H1 (cell line): ENCODE results near the gene NSFL1C. TPM values are rescaled to one million over a fixed set of nuclear protein-coding genes. Genes with fewer than 3 reads are reported as not detected.

Source experiments
- CTCF ChIA-PET: fragments of 300-600 bp; sonication (Branson Sonifier 250); formaldehyde crosslinking; loops from one replicate; lab custom pipeline; 2021; ENCODE audit not compliant: partially characterized antibody; lab: Charles Lee
- POLR2A ChIA-PET: fragments of 300-600 bp; sonication (Branson Sonifier 250); formaldehyde crosslinking; loops from one replicate; lab custom pipeline; 2021; ENCODE audit warnings: inconsistent platforms; ENCODE audit not compliant: partially characterized antibody; lab: Charles Lee
- DNase-seq, 2 experiments: peaks; one replicate each; pipeline versions ENCODE4 v3.0.0 to v3.0.0-alpha.2; 2010 to 2022; ENCODE audit warnings: low spot score in 2 of 2, low read depth in 1 of 2, mixed read lengths in 1 of 2
- FAIRE-seq: peaks from 2 replicates; lab custom pipeline; 2011; peaks lifted over from hg19 to GRCh38; lab: Jason Lieb, UNC
- H2AFZ ChIP-seq: 2 replicates; pipeline ENCODE4 v1.8.1; 2012; ENCODE audit warnings: low read length, inconsistent platforms
- H2AK5ac ChIP-seq: 2 replicates; pipeline ENCODE4 v1.6.1; 2013; ENCODE audit warnings: low read depth, low read length
- H2BK120ac ChIP-seq: replicated peaks from 2 replicates; pipeline ENCODE3; 2013; ENCODE audit warnings: low read depth, low read length, inconsistent platforms
- H2BK12ac ChIP-seq: 2 replicates; pipeline ENCODE4 v1.6.1; 2013; ENCODE audit warnings: low read depth, low read length
- H2BK15ac ChIP-seq: 2 replicates; pipeline ENCODE4 v1.6.1; 2013; ENCODE audit warnings: low read length
- H2BK20ac ChIP-seq: 2 replicates; pipeline ENCODE4 v1.6.1; 2013; ENCODE audit warnings: low read length
- H2BK5ac ChIP-seq: 2 replicates; pipeline ENCODE4 v1.6.1; 2013; ENCODE audit warnings: low read depth, low read length
- H3K14ac ChIP-seq: 2 replicates; pipeline ENCODE4 v1.6.1; 2013; ENCODE audit warnings: inconsistent platforms; ENCODE audit not compliant: insufficient read length
- H3K18ac ChIP-seq: 2 replicates; pipeline ENCODE4 v1.6.1; 2013; ENCODE audit warnings: low read length; ENCODE audit errors: extremely low read depth
- H3K23ac ChIP-seq: 2 replicates; pipeline ENCODE4 v1.6.1; 2013; ENCODE audit warnings: inconsistent platforms; ENCODE audit not compliant: insufficient read length
- H3K23me2 ChIP-seq: 2 replicates; pipeline ENCODE4 v1.6.1; 2013; ENCODE audit warnings: low read depth, low read length
- H3K27ac ChIP-seq: 2 replicates; pipeline ENCODE4 v1.6.1; 2011; ENCODE audit warnings: low read depth, low read length, inconsistent platforms
- H3K27me3 ChIP-seq, 4 experiments: replicated peaks in 1 of 4; 1 replicate in 1 of 4; 2 replicates in 3 of 4; pipeline versions ENCODE4 v1.6.1 to v1.8.1; 2011 to 2013; ENCODE audit warnings: low read length in 3 of 4, mild to moderate bottlenecking in 3 of 4, inconsistent platforms in 2 of 4, mixed read lengths in 2 of 4, moderate library complexity in 1 of 4; ENCODE audit not compliant: control insufficient read depth in 3 of 4, insufficient read depth in 3 of 4; ENCODE audit errors: extremely low read depth in 1 of 4
- H3K36me3 ChIP-seq, 4 experiments: 2 replicates each; pipeline versions ENCODE4 v1.6.1 to v1.8.1; 2011 to 2013; ENCODE audit warnings: mild to moderate bottlenecking in 4 of 4, low read length in 3 of 4, moderate library complexity in 2 of 4, control low read depth in 1 of 4, inconsistent platforms in 1 of 4; ENCODE audit not compliant: insufficient read depth in 4 of 4, control insufficient read depth in 2 of 4
- H3K4ac ChIP-seq: replicated peaks from 2 replicates; pipeline ENCODE3; 2013; ENCODE audit warnings: low read length, low read depth, mixed read lengths, inconsistent platforms; ENCODE audit not compliant: insufficient read length
- H3K4me1 ChIP-seq, 4 experiments: replicated peaks in 1 of 4; 1 replicate in 1 of 4; 2 replicates in 3 of 4; pipeline versions ENCODE4 v1.6.1 to v1.8.1; 2011 to 2013; ENCODE audit warnings: low read length in 3 of 4, inconsistent platforms in 2 of 4, mixed read lengths in 1 of 4; ENCODE audit not compliant: insufficient read depth in 4 of 4, control insufficient read depth in 3 of 4
- H3K4me2 ChIP-seq, 2 experiments: 2 replicates each; pipeline versions ENCODE4 v1.6.1 to v1.8.1; 2011 to 2013; ENCODE audit warnings: low read depth in 2 of 2, low read length in 2 of 2, control low read depth in 1 of 2, inconsistent platforms in 1 of 2, mild to moderate bottlenecking in 1 of 2; ENCODE audit not compliant: insufficient read depth in 1 of 2
- H3K4me3 ChIP-seq, 4 experiments: fragments of 200-600, 300-600 bp in 1 of 4; sonication (generic), shearing (Covaris generic), sonication (Bioruptor Twin) in 1 of 4; 2 replicates each; pipeline versions ENCODE4 v1.5.1 to v1.8.1; 2011 to 2016; ENCODE audit warnings: low read length in 4 of 4, low read depth in 3 of 4, control low read depth in 2 of 4, inconsistent platforms in 2 of 4, mild to moderate bottlenecking in 2 of 4, mixed read lengths in 1 of 4, moderate library complexity in 1 of 4; ENCODE audit not compliant: insufficient read depth in 2 of 4; ENCODE audit errors: extremely low read depth in 1 of 4
- H3K56ac ChIP-seq: replicated peaks from 2 replicates; pipeline ENCODE3; 2013; ENCODE audit warnings: low read depth, mild to moderate bottlenecking, mixed read lengths, low read length, inconsistent platforms; ENCODE audit not compliant: insufficient read length
- H3K79me1 ChIP-seq: 2 replicates; pipeline ENCODE4 v1.6.1; 2013; ENCODE audit warnings: low read depth, low read length, control low read depth
- H3K79me2 ChIP-seq, 2 experiments: 2 replicates each; pipeline versions ENCODE4 v1.6.1 to v1.8.1; 2012 to 2013; ENCODE audit warnings: low read length in 2 of 2, mild to moderate bottlenecking in 2 of 2, inconsistent platforms in 1 of 2; ENCODE audit not compliant: insufficient read depth in 2 of 2, control insufficient read depth in 1 of 2
- H3K9ac ChIP-seq, 4 experiments: replicated peaks in 1 of 4; 1 replicate in 1 of 4; 2 replicates in 3 of 4; pipeline versions ENCODE4 v1.6.1 to v1.8.1; 2011 to 2013; ENCODE audit warnings: low read depth in 3 of 4, low read length in 3 of 4, control low read depth in 2 of 4, mild to moderate bottlenecking in 2 of 4, moderate library complexity in 2 of 4, inconsistent platforms in 1 of 4; ENCODE audit errors: extremely low read depth in 1 of 4
- H3K9me3 ChIP-seq, 2 experiments: 2 replicates each; pipeline versions ENCODE4 v1.6.1 to v1.8.1; 2012 to 2013; ENCODE audit warnings: mild to moderate bottlenecking in 2 of 2, moderate library complexity in 2 of 2, control low read depth in 1 of 2, inconsistent platforms in 1 of 2, low read depth in 1 of 2, low read length in 1 of 2, mixed read lengths in 1 of 2; ENCODE audit not compliant: insufficient read depth in 2 of 2
- H4K20me1 ChIP-seq, 2 experiments: replicated peaks in 1 of 2; 2 replicates each; pipeline versions ENCODE3 to v1.8.1; 2011 to 2013; ENCODE audit warnings: inconsistent platforms in 2 of 2, low read length in 2 of 2, mild to moderate bottlenecking in 1 of 2; ENCODE audit not compliant: insufficient read depth in 2 of 2, control insufficient read depth in 1 of 2
- H4K5ac ChIP-seq: 2 replicates; pipeline ENCODE4 v1.6.1; 2013; ENCODE audit warnings: low read length, low read depth, mixed read lengths, inconsistent platforms; ENCODE audit not compliant: insufficient read length
- H4K8ac ChIP-seq: 2 replicates; pipeline ENCODE4 v1.8.0; 2013; ENCODE audit warnings: mild to moderate bottlenecking, moderate library complexity, low read length, inconsistent platforms; ENCODE audit not compliant: insufficient read depth; ENCODE audit errors: extremely low read depth
- H4K91ac ChIP-seq: replicated peaks from 2 replicates; pipeline ENCODE3; 2013; ENCODE audit warnings: low read length, mixed read lengths, inconsistent platforms; ENCODE audit not compliant: insufficient read length
- BCL11A ChIP-seq, 2 experiments: IDR thresholded peaks; one replicate each; pipeline ENCODE4 v1.6.1; 2011; ENCODE audit warnings: low read depth in 2 of 2, low read length in 2 of 2, mild to moderate bottlenecking in 2 of 2
- CBX5 ChIP-seq: fragments of 300-800, 300-1000 bp; sonication (generic); IDR thresholded peaks from 2 replicates; pipeline ENCODE4 v1.7.1; 2016; ENCODE audit warnings: antibody characterized with exemption, low read length, low read depth
- CHD1 ChIP-seq: IDR thresholded peaks from 2 replicates; pipeline ENCODE4 v1.6.1; 2012; ENCODE audit warnings: low read depth, low read length, improper control_type of control experiment
- CREB1 ChIP-seq: IDR thresholded peaks from 2 replicates; pipeline ENCODE4 v1.6.1; 2012; ENCODE audit warnings: inconsistent platforms
- EP300 ChIP-seq, 2 experiments: IDR thresholded peaks; 1 replicate in 1 of 2; 2 replicates in 1 of 2; pipeline ENCODE4 v1.6.1; 2011 to 2012; ENCODE audit warnings: low read depth in 2 of 2, low read length in 2 of 2, mild to moderate bottlenecking in 2 of 2, borderline replicate concordance in 1 of 2, inconsistent platforms in 1 of 2, moderate library complexity in 1 of 2
- FOSL1 ChIP-seq: IDR thresholded peaks from 2 replicates; pipeline ENCODE4 v1.6.1; 2011; ENCODE audit warnings: mild to moderate bottlenecking, low read depth, low read length, moderate library complexity; ENCODE audit not compliant: insufficient read depth
- HDAC6 ChIP-seq: IDR thresholded peaks from one replicate; pipeline ENCODE4 v1.7.1; 2012; ENCODE audit warnings: low read depth, mild to moderate bottlenecking, inconsistent platforms, low read length, moderate library complexity
- JUND ChIP-seq: IDR thresholded peaks from 2 replicates; pipeline ENCODE4 v1.6.1; 2011; ENCODE audit warnings: mild to moderate bottlenecking, improper control_type of control experiment, low read length
- KDM1A ChIP-seq: fragments of 200-600, 300-600 bp; sonication (generic); IDR thresholded peaks from 2 replicates; pipeline ENCODE4 v1.7.1; 2016; ENCODE audit warnings: mild to moderate bottlenecking, low read length, borderline replicate concordance
- POLR2AphosphoS5 ChIP-seq: IDR thresholded peaks from 2 replicates; pipeline ENCODE4 v1.6.1; 2011; ENCODE audit warnings: low read depth, low read length
- RAD21 ChIP-seq, 2 experiments: IDR thresholded peaks in 1 of 2; conservative IDR thresholded peaks in 1 of 2; 2 replicates each; pipeline ENCODE4 v1.6.1; 2011; ENCODE audit warnings: low read depth in 2 of 2, low read length in 2 of 2, improper control_type of control experiment in 1 of 2, inconsistent platforms in 1 of 2, mild to moderate bottlenecking in 1 of 2, moderate library complexity in 1 of 2
- SP2 ChIP-seq: IDR thresholded peaks from 2 replicates; pipeline ENCODE4 v1.6.1; 2012; ENCODE audit warnings: mild to moderate bottlenecking, low read length, inconsistent platforms
- SRF ChIP-seq: IDR thresholded peaks from 2 replicates; pipeline ENCODE4 v1.6.1; 2011; ENCODE audit warnings: mild to moderate bottlenecking, low read depth, low read length, moderate library complexity
- WGBS, 2 experiments: shearing (Covaris generic) in 1 of 2; methylation state at CpG; one replicate each; pipeline versions ENCODE4 v1.1.6 to v1.1.7; 2013 to 2015; ENCODE audit warnings: low lambda C conversion rate in 2 of 2, mixed read lengths in 2 of 2, inconsistent platforms in 1 of 2, low coverage in 1 of 2, missing lambda C conversion rate in 1 of 2; ENCODE audit not compliant: insufficient replicate concordance in 2 of 2, insufficient coverage in 1 of 2, insufficient read length in 1 of 2; ENCODE audit errors: extremely low coverage in 1 of 2, missing lambda C conversion rate in 1 of 2; 5-methylcytosine and 5-hydroxymethylcytosine counted together
- polyA plus RNA-seq, 7 experiments: library from polyadenylated mRNA; depleted of rRNA in 3 of 7; stranded (reverse) in 5 of 7; unstranded in 2 of 7; fragments of >200 nt in 5 of 7; fragments of 200-250 nt in 2 of 7; gene quantifications; 1 replicate in 5 of 7; 2 replicates in 1 of 7; 4 replicates in 1 of 7; pipeline versions ENCODE4 v1.2.1 to v1.2.3, GENCODE V29; 2011 to 2013; ENCODE audit warnings: missing spikeins in 2 of 7, mixed read lengths in 2 of 7
- total RNA-seq: library from RNA; stranded (reverse); fragmentation: NEBNext Ultra II Directional; extraction: Animal tissue kit (Norgen Biotek cat#: 25700); gene quantifications from 2 replicates; pipeline ENCODE4 v1.2.1, GENCODE V29; 2021

NSFL1C gene
- total and polyA plus RNA-seq, 2 of the 8 experiments (the other 6 are each of a cell fraction or from before 2014, with no cell fraction given), result 21.6 to 98.0 TPM

- ChIA-PET POLR2A (no interaction called here), CTCF (interaction anchor here (0.6 to 4.1 kb wide), 3 partner anchors 20 to 29 kb away, joined by 3 to 17 read pairs (median 3); no protein-coding TSS in a partner anchor)
- Histone ChIP-seq H3K4me1 (peaks cover 0 to 3% (median under 1%) of the 10 kb centered on the region in 4 experiments; a peak in 4 of 7 replicates), H3K4me3 (no peak overlapping the region), H3K9ac (no peak overlapping the region), H3K23ac (no peak overlapping the region), H3K14ac (no peak overlapping the region), H2AFZ (0 out of 2 replicates have a peak overlapping the region, but pooled peaks have one; percentile 53), H3K27me3 (0 out of 7 replicates have a peak, but pooled peaks cover 0 to 3% (median 0%) of the 10 kb centered on the region in 4 experiments), H2BK15ac (no peak overlapping the region), H3K4me2 (no peak overlapping the region), H3K18ac (no peak overlapping the region), H2BK20ac (no peak overlapping the region), H4K8ac (no peak overlapping the region), H4K20me1 (no peaks in the 10 kb centered on the region), H3K56ac (no peak overlapping the region), H3K9me3 (peaks cover 4 to 8% of the 10 kb centered on the region in 2 experiments; a peak in 3 of 4 replicates), H3K23me2 (no peaks in the 10 kb centered on the region), H4K5ac (no peak overlapping the region), H3K79me1 (no peaks in the 10 kb centered on the region), H3K4ac (peak overlapping the region; percentile 5), H3K79me2 (no peaks in the 10 kb centered on the region), H2AK5ac (no peak overlapping the region), H2BK120ac (no peak overlapping the region), H3K36me3 (no peaks in the 10 kb centered on the region), H2BK5ac (no peak overlapping the region), H2BK12ac (no peak overlapping the region), H4K91ac (no peak overlapping the region), H3K27ac (no peak overlapping the region)
- 82% methylated on average over 3 of the region's 3 CpGs; no CpG with 5 or more reads in 1 of the 2 experiments for WGBS, 2 experiments
- DNase-seq (no peak), FAIRE-seq (no peak)
- TF ChIP-seq POLR2AphosphoS5 (no peak), SP2 (no peak), RAD21 (IDR thresholded peaks at IDR 0.05 in 1 of 2, conservative IDR thresholded peaks at IDR 0.05 in 1 of 2; ENCODE audit: low read depth in 2 of 2, low read length in 2 of 2) (no peak), JUND (no peak), FOSL1 (no peak), CREB1 (no peak), CBX5 (no peak), SRF (no peak), BCL11A (IDR thresholded peaks at IDR 0.05; ENCODE audit: low read depth in 2 of 2, low read length in 2 of 2) (no peak), KDM1A (no peak), HDAC6 (no peak), EP300 (IDR thresholded peaks at IDR 0.05; ENCODE audit: borderline replicate concordance in 1 of 2, low read depth in 2 of 2, low read length in 2 of 2) (no peak), CHD1 (no peak)
Observed at GRCh38 chr20:1418350-1418749, 48.3 kb downstream of the NSFL1C start.
